ENCODE data around the gene NPC2.

The NPC2 gene

GRCh38 chr14:74533576-74533975 lies 40.5 kb upstream of the NPC2 start:
- DNase-seq (ENCODE audit: low read depth): no peak
- no peak for TF ChIP-seq CTCF (IDR thresholded peaks at IDR 0.05; ENCODE audit: insufficient read depth, low read depth, low read length, missing control alignments)
- H3K4me3 ChIP-seq (ENCODE audit: low read length): no peak overlapping the region

GRCh38 chr14:74532246-74532645 lies 39.1 kb upstream of the NPC2 start:
- no peak for TF ChIP-seq CTCF (IDR thresholded peaks at IDR 0.05; ENCODE audit: insufficient read depth, low read depth, low read length, missing control alignments)
- no peak for DNase-seq (ENCODE audit: low read depth)
- no peak overlapping the region for H3K4me3 ChIP-seq (ENCODE audit: low read length)

GRCh38 chr14:74531467-74531866 lies 38.4 kb upstream of the NPC2 start:
- TF ChIP-seq CTCF (IDR thresholded peaks at IDR 0.05; ENCODE audit: insufficient read depth, low read depth, low read length, missing control alignments): peak; percentile 43
- peak; percentile 66 for DNase-seq (ENCODE audit: low read depth)
- H3K4me3 ChIP-seq (ENCODE audit: low read length): no peak overlapping the region

- no peak for TF ChIP-seq CTCF (IDR thresholded peaks at IDR 0.05; ENCODE audit: insufficient read depth, low read depth, low read length, missing control alignments)
- H3K4me3 ChIP-seq (ENCODE audit: low read length): no peak overlapping the region
- DNase-seq (ENCODE audit: low read depth): no peak
Measured at GRCh38 chr14:74531006-74531405, 37.9 kb upstream of the NPC2 start.

- TF ChIP-seq CTCF (IDR thresholded peaks at IDR 0.05; ENCODE audit: insufficient read depth, low read depth, low read length, missing control alignments): no peak
- no peak overlapping the region for H3K4me3 ChIP-seq (ENCODE audit: low read length)
- no peak for DNase-seq (ENCODE audit: low read depth)
Measured at GRCh38 chr14:74528886-74529285, 35.8 kb upstream of the NPC2 start.

GRCh38 chr14:74528406-74528805 lies 35.3 kb upstream of the NPC2 start:
- H3K4me3 ChIP-seq (ENCODE audit: low read length): no peak overlapping the region
- TF ChIP-seq CTCF (IDR thresholded peaks at IDR 0.05; ENCODE audit: insufficient read depth, low read depth, low read length, missing control alignments): no peak

GRCh38 chr14:74527736-74528280 lies 34.7 kb upstream of the NPC2 start:
- no peak overlapping the region for H3K4me3 ChIP-seq (ENCODE audit: low read length)
- DNase-seq (ENCODE audit: low read depth): no peak
- no peak for TF ChIP-seq CTCF (IDR thresholded peaks at IDR 0.05; ENCODE audit: insufficient read depth, low read depth, low read length, missing control alignments)

More at GRCh38 chr14:74528406-74528805, 35.3 kb upstream of the NPC2 start:
- no peak for DNase-seq (ENCODE audit: low read depth)

Measured in epithelial cell of esophagus (primary cell).